Upper lobe of right lung (tissue), 1 donor: Measurements from ENCODE around the gene HLF. TPM values are rescaled to one million over a fixed set of nuclear protein-coding genes. Genes with fewer than 3 reads are reported as not detected.

Source experiments
- ATAC-seq: fragments of 200-7000 bp; cut with Tn5 transposase; one replicate; pipeline ENCODE4 v1.9.1; 2020; ENCODE audit warnings: mild to moderate bottlenecking, moderate library complexity
- DNase-seq: peaks from one replicate; pipeline ENCODE4 v3.0.0-alpha.2; 2020
- H3K27ac ChIP-seq: fragments of 200-600 bp; one replicate; pipeline ENCODE4 v1.8.0; 2022
- H3K27me3 ChIP-seq: fragments of 200-600 bp; one replicate; pipeline ENCODE4 v1.8.0; 2022; ENCODE audit warnings: mild to moderate bottlenecking
- H3K36me3 ChIP-seq: fragments of 200-600 bp; one replicate; pipeline ENCODE4 v1.8.0; 2022
- H3K4me1 ChIP-seq: fragments of 200-600 bp; one replicate; pipeline ENCODE4 v1.8.0; 2022
- H3K4me3 ChIP-seq: fragments of 200-600 bp; one replicate; pipeline ENCODE4 v1.8.0; 2022; ENCODE audit warnings: mild to moderate bottlenecking
- H3K9me3 ChIP-seq: fragments of 200-600 bp; one replicate; pipeline ENCODE4 v1.8.0; 2022
- CTCF ChIP-seq: fragments of 200-600 bp; IDR thresholded peaks from one replicate; pipeline ENCODE4 v1.8.0; 2022; ENCODE audit warnings: antibody characterized with exemption
- intact Hi-C: fragments of 100-400 bp; cut with DNase I; formaldehyde crosslinking; loops from one replicate; pipeline ENCODE4 v1.11.0; 2022
- total RNA-seq: library from RNA; stranded (reverse); fragmentation: NEBNext Ultra II Directional; extraction: Animal tissue kit (Norgen Biotek cat#: 25700); gene quantifications from one replicate; pipeline ENCODE4 v1.2.1, GENCODE V29; 2021
- donor health status: DM: no; HTN: yes; CAD: no; lungs with severe emphysema.

The HLF gene
- total RNA-seq, 1 donor from 2014 or later = 31.8 TPM

GRCh38 chr17:55318715-55319487 lies 54.1 kb downstream of the HLF start:
- no peak for DNase-seq
- Histone ChIP-seq H3K9me3 (no peaks in the 10 kb centered on the region), H3K4me3 (no peak overlapping the region), H3K36me3 (peaks cover 27% of the 10 kb centered on the region), H3K27me3 (no peaks in the 10 kb centered on the region), H3K4me1 (no peaks in the 10 kb centered on the region), H3K27ac (no peak overlapping the region)
- no peak for TF ChIP-seq CTCF
- intact Hi-C loops = no loop called here
- no peak for ATAC-seq

- DNase-seq (no peak), ATAC-seq (no peak)
- Histone ChIP-seq H3K36me3 (peaks cover 27% of the 10 kb centered on the region), H3K4me3 (no peak overlapping the region), H3K9me3 (no peaks in the 10 kb centered on the region), H3K4me1 (no peaks in the 10 kb centered on the region), H3K27me3 (no peaks in the 10 kb centered on the region), H3K27ac (no peak overlapping the region)
- intact Hi-C loops = no loop called here
- no peak for TF ChIP-seq CTCF
These were observed 55.3 kb downstream of the HLF start for GRCh38 chr17:55319933-55320593.

GRCh38 chr17:55320594-55321426 lies 56.0 kb downstream of the HLF start:
- ATAC-seq (no peak), DNase-seq (no peak)
- Histone ChIP-seq H3K9me3 (no peaks in the 10 kb centered on the region), H3K4me3 (peak overlapping the region; percentile 4), H3K27me3 (no peaks in the 10 kb centered on the region), H3K4me1 (no peaks in the 10 kb centered on the region), H3K27ac (no peak overlapping the region), H3K36me3 (peaks cover 27% of the 10 kb centered on the region)
- intact Hi-C loops = no loop called here
- TF ChIP-seq CTCF = no peak

- ATAC-seq (no peak), DNase-seq (no peak)
- Histone ChIP-seq H3K9me3 (no peaks in the 10 kb centered on the region), H3K27me3 (no peaks in the 10 kb centered on the region), H3K27ac (no peak overlapping the region), H3K36me3 (peaks cover 22% of the 10 kb centered on the region), H3K4me1 (no peaks in the 10 kb centered on the region), H3K4me3 (peak overlapping the region; percentile 4)
- no peak for TF ChIP-seq CTCF
- intact Hi-C loops = no loop called here
These were observed 56.8 kb downstream of the HLF start for GRCh38 chr17:55321427-55322060.

GRCh38 chr17:55322453-55322985 lies 57.8 kb downstream of the HLF start:
- DNase-seq = no peak
- no peak overlapping the region for H3K4me3 ChIP-seq
- no peaks in the 10 kb centered on the region for H3K4me1 ChIP-seq
- H3K36me3 ChIP-seq = peaks cover 14% of the 10 kb centered on the region
- no peak for TF ChIP-seq CTCF
- no peaks in the 10 kb centered on the region for H3K9me3 ChIP-seq
- ATAC-seq = no peak
- no peaks in the 10 kb centered on the region for H3K27me3 ChIP-seq
- intact Hi-C loops = no loop called here
- H3K27ac ChIP-seq = no peak overlapping the region
